WI38 (cell line): ENCODE measurements around the gene RIMBP2.

Source experiments
- H3K4me3 ChIP-seq: 2 replicates; pipeline ENCODE4 v1.5.1; 2011; ENCODE audit warnings: low read depth, mild to moderate bottlenecking, control low read depth, low read length
- CTCF ChIP-seq: IDR thresholded peaks from 2 replicates; pipeline ENCODE4 v1.5.1; 2012; ENCODE audit warnings: low read depth, mild to moderate bottlenecking, control low read depth, low read length

The RIMBP2 gene

GRCh38 chr12:130394906-130395305, 321.2 kb downstream of the RIMBP2 start:
- no peak overlapping the region for H3K4me3 ChIP-seq
- TF ChIP-seq CTCF: no peak

GRCh38 chr12:130391186-130391585, 324.9 kb downstream of the RIMBP2 start:
- no peak overlapping the region for H3K4me3 ChIP-seq
- no peak for TF ChIP-seq CTCF

- no peak overlapping the region for H3K4me3 ChIP-seq
- no peak for TF ChIP-seq CTCF
These were observed 330.9 kb downstream of the RIMBP2 start for GRCh38 chr12:130385193-130385592.

- TF ChIP-seq CTCF: no peak
- H3K4me3 ChIP-seq: no peak overlapping the region
These were observed 331.9 kb downstream of the RIMBP2 start for GRCh38 chr12:130384234-130384633.

- no peak for TF ChIP-seq CTCF
- H3K4me3 ChIP-seq: no peak overlapping the region
These were observed 333.3 kb downstream of the RIMBP2 start for GRCh38 chr12:130382818-130383217.

GRCh38 chr12:130375296-130376287, 340.5 kb downstream of the RIMBP2 start:
- no peak overlapping the region for H3K4me3 ChIP-seq
- no peak for TF ChIP-seq CTCF

GRCh38 chr12:130374083-130374482, 342.0 kb downstream of the RIMBP2 start:
- TF ChIP-seq CTCF: no peak
- H3K4me3 ChIP-seq: no peak overlapping the region
